GM10266 (cell line): ENCODE data around the gene BFSP1.

Source experiments
- DNase-seq: peaks from one replicate; pipeline ENCODE4 v3.0.0; 2012; ENCODE audit errors: extremely low spot score
- TF ChIP-seq, protein P1 (sequence below): IDR thresholded peaks from 2 replicates; pipeline ENCODE4 v1.5.1; 2012; ENCODE audit warnings: mild to moderate bottlenecking, low read depth; ENCODE audit not compliant: control insufficient read depth, insufficient read depth; ENCODE audit errors: missing control alignments

BFSP1 gene

DNA sequence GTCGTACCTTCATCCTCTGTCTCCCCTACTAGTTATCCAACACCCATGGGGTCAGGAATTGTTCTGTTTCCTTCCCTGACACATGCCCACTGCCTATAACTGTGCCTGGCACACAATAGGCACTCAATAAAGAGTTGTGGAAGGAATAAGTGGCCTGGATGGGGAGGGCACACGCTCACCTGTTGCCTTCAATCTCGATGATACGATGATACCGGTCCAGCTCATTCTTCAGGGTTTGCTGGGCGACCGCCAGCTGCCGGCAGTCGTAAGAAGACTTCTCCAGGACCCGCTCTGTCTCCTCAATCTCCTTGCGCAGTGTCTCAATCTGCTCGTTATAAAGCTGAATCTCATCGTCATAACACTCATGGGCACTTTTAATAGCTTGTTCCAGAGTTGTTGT, 32.5 kb downstream of the BFSP1 start:
- DNase-seq, result no peak
- TF ChIP-seq, protein P1, sequence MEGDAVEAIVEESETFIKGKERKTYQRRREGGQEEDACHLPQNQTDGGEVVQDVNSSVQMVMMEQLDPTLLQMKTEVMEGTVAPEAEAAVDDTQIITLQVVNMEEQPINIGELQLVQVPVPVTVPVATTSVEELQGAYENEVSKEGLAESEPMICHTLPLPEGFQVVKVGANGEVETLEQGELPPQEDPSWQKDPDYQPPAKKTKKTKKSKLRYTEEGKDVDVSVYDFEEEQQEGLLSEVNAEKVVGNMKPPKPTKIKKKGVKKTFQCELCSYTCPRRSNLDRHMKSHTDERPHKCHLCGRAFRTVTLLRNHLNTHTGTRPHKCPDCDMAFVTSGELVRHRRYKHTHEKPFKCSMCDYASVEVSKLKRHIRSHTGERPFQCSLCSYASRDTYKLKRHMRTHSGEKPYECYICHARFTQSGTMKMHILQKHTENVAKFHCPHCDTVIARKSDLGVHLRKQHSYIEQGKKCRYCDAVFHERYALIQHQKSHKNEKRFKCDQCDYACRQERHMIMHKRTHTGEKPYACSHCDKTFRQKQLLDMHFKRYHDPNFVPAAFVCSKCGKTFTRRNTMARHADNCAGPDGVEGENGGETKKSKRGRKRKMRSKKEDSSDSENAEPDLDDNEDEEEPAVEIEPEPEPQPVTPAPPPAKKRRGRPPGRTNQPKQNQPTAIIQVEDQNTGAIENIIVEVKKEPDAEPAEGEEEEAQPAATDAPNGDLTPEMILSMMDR, result no peak

DNA sequence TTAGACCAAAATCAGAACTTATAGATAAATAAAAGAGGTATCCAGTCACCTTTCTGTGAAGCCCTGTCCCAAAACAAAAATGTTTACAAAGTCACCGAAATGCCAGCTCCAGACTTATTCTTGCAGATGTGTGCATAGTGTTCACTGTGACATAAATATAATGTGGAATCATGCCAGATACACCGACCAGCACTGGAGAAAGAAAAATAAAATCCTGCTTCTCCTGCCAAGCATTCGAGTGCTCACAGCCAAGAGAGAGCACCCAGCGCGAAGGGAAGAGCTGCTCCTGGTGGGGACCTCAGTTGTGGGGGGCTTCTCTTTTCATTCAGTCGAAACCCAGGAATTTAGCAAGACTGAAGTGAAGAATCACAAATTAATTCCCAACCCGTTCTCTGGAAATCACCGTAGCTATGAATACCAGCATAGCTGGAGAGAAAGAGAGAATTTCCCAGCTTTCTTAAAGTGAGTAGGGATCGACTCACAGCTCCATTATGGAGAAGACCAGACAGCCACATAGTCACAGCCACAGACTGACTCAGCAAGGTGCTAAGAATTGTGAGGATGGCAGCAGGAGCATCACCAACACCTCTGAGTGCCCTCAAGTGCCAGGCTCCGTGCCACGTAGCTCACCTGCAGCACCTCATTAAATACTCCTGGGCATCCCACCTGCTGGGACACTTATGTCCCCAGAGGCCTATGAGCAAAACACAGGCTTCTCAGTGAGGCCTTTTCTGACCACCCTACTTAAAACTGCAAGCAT, 33.2 kb downstream of the BFSP1 start:
- TF ChIP-seq, protein P1, result no peak
- no peak for DNase-seq

DNA sequence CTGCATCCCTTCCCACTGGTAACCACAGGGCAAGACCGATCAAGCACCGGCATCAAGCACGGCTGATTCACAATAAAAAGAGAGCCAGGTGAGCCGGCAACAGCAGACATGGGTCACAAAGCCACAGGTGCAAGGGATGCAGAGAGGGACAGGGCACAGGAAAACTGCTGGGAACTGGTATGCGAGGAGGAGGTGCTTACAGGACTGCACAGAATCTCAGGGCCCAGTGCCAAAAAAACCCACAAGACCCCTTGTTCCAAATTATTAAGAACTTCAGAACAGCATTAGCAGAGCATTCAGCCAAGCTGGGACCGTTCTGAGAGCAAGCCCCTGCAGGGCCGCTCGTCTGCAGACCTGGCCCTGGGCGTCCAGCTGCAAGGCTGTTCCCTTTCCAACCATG, 35.4 kb downstream of the BFSP1 start:
- TF ChIP-seq, protein P1, result no peak
- no peak for DNase-seq

DNA sequence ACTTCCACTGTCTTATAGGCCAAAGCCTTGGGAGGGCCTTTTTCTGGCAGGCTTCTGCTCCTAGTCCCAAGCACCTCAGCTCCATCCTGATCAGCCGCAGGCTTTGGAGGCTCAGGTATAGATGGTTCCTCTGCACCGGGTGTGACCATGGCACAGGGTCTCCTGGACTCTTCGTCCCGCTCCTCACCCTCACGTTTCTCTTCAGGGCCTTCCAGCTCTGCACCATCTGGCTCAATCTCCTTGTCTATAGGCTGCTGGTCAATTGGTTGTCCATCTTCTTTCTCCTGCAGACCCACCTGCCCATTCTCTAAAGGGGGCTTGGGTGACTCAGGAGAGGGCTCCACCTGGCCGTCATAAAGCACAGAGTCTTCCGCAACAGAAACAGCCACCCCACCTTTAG, 37.0 kb downstream of the BFSP1 start:
- TF ChIP-seq, protein P1, result no peak
- no peak for DNase-seq

DNA sequence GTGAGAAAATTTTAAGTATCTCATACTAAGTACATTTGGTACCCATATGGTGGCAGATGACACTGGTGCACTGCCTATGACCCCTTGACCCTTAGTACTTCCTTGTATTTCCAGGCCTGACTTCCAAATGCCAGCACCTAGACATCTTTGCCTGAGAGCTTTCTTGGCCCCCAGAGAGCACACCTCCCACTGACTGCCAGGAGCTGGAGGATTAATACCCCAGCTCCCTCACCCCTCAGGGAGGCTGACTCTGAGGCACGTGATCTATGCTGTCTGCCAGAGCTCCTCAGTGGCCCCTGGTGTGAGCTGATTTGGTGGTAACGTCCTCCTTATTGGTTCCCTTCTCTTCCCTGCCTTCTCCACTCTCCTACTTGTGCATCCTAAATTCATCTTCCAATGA, 38.0 kb downstream of the BFSP1 start:
- TF ChIP-seq, protein P1, result no peak
- no peak for DNase-seq

DNA sequence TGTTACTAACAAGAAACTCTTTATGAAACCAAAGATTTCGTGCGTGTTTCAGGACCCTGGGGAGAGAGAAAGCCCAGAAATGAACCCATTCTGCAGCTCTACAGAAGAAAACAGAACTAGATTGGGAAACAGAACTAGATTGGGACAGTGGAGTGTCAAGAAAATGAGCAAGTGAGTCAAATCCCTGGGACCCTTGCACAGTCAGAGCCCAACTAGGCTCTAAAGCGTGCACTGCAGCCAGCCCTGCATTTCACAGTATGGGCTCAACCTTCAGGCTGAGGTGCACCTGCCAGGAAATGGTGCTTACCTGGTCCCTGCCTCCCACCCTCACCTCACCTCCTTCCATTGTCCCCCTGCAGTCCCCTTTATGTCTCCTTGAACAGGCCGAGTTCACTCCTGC, 39.7 kb downstream of the BFSP1 start:
- no peak for DNase-seq
- TF ChIP-seq, protein P1, result no peak

DNA sequence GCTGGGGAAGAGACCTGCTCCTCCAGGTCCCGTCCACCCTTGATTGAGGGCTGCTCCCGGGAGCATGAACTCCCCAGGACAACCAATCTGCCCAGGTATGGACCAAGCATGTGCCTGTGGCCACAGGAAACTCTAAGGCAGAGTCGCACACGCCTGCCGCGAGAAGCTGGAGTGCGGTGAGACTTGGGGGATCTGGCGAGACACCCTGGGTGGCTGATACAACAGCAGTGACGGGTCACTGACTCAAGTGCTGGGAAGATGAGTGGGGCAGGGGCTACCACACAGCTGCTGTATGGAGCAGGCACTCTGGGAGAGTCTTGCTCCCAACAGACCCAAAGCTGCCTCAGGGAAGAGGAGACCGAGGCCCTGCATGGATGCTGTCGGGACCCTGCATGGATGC, 40.1 kb downstream of the BFSP1 start:
- DNase-seq, result no peak
- TF ChIP-seq, protein P1, result no peak
